ENCODE results near the gene PELI2. TPM values are rescaled to one million over a fixed set of nuclear protein-coding genes. Genes with fewer than 3 reads are reported as not detected.

Gene PELI2
- total RNA-seq, 1 donor from 2014 or later: 7.8 TPM

DNA sequence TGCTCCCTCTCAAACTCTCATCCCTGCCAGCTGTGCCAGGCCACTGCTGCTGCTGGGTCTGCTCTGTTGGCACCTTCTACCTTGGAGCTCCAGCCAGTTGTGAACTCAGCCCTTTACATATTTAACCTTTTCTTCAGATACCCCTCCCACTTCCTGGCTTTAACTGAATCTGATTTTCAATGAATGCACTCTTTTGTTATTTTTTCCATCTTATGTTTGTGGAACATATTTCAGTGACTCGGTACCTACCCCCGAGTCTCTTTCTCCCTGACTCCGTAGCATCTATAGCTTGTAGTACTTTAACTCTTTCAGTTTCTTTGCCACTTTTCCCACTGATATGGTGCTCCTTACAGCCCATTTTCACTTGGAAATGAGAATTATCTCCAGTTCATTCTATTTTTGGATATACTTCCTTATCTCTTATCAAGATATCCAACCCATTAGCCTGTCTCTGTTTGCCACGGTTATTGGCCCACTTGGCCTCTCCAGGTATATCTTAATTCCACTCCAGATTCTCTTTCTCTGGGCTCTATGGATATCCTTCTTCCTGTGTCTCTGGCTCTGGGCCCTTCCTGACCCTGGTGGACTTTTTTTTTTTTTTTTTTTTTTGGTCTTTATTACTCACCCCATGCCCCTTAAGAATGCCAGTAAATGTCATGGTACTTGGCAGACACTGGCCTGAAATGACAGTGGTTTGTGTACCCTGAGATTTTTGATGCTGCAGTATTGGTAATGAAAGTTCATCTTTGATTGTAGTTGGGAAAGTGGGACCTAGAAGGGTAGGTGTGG lies 62.7 kb downstream of the PELI2 start:
- Histone ChIP-seq H3K36me3 (ENCODE audit: control insufficient read depth in 3 of 3, insufficient read depth in 3 of 3, low read length in 3 of 3) (peaks cover 0 to 2% (median 0%) of the 10 kb centered on the region in 3 donors), H3K4me3 (ENCODE audit: low read length in 3 of 3) (no peak overlapping the region), H3K27ac (ENCODE audit: low read depth, low read length) (no peak overlapping the region), H3K9me3 (ENCODE audit: control insufficient read depth in 3 of 3, low read length in 3 of 3) (no peaks in the 10 kb centered on the region), H3K9ac (ENCODE audit: low read depth in 1 of 3, low read length in 3 of 3) (no peak overlapping the region), H3K27me3 (ENCODE audit: control insufficient read depth in 3 of 3, insufficient read depth in 3 of 3, low read length in 3 of 3) (no peaks in the 10 kb centered on the region), H3K4me1 (ENCODE audit: control insufficient read depth in 3 of 3, insufficient read depth in 3 of 3, low read length in 3 of 3) (no peaks in the 10 kb centered on the region)

DNA sequence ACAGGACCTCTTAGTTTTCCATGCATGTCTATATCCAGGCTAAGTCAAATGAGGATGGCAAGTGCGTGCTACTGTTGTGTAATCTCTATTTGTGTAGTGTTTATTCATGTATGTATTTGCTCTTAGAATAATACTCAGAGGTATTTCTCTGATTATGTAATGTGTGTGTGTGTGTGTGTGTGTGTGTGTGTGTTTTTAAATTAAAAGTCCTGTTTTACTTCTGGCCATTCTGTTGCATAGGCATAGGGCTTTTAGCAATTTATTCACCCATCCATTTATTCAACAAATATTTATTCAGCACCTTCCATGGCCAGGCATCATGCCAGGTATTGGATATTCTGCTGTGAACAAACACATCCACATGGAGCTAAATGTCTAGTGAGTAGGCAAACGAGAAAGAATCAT lies 63.5 kb downstream of the PELI2 start:
- Histone ChIP-seq H3K27me3 (ENCODE audit: control insufficient read depth in 3 of 3, insufficient read depth in 3 of 3, low read length in 3 of 3) (no peaks in the 10 kb centered on the region), H3K27ac (ENCODE audit: low read depth, low read length) (peak overlapping the region; percentile 11), H3K36me3 (ENCODE audit: control insufficient read depth in 3 of 3, insufficient read depth in 3 of 3, low read length in 3 of 3) (peaks cover 0 to 2% (median 0%) of the 10 kb centered on the region in 3 donors), H3K9ac (ENCODE audit: low read depth in 1 of 3, low read length in 3 of 3) (no peak overlapping the region), H3K9me3 (ENCODE audit: control insufficient read depth in 3 of 3, low read length in 3 of 3) (no peaks in the 10 kb centered on the region), H3K4me1 (ENCODE audit: control insufficient read depth in 3 of 3, insufficient read depth in 3 of 3, low read length in 3 of 3) (no peaks in the 10 kb centered on the region), H3K4me3 (ENCODE audit: low read length in 3 of 3) (no peak overlapping the region)

DNA sequence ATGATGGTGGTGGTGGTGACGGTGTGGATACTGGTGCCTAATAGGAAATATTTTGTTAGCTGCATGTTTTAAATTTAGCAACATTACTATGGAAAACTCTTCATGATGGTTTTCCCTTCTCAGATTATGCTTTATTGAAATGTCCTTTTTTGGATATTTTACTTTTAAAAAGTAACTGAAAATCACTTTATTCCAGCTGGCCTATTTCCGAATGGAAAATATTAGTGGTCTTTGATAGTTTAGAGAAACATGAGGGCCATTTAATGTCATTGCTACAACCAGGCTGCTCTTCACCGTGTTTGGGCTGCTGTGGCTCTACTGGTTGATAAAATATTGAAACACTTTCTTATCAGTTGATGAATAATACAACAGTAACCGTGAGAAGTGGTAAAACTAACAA lies 64.2 kb downstream of the PELI2 start:
- no peak overlapping the region for H3K4me3 ChIP-seq (ENCODE audit: low read length in 3 of 3)
- no peaks in the 10 kb centered on the region for H3K9me3 ChIP-seq (ENCODE audit: control insufficient read depth in 3 of 3, low read length in 3 of 3)
- no peak overlapping the region for H3K9ac ChIP-seq (ENCODE audit: low read depth in 1 of 3, low read length in 3 of 3)
- no peak overlapping the region for H3K27ac ChIP-seq (ENCODE audit: low read depth, low read length)
- no peaks in the 10 kb centered on the region for H3K27me3 ChIP-seq (ENCODE audit: control insufficient read depth in 3 of 3, insufficient read depth in 3 of 3, low read length in 3 of 3)
- H3K36me3 ChIP-seq (ENCODE audit: control insufficient read depth in 3 of 3, insufficient read depth in 3 of 3, low read length in 3 of 3): peaks cover 0 to 2% (median 0%) of the 10 kb centered on the region in 3 donors
- no peaks in the 10 kb centered on the region for H3K4me1 ChIP-seq (ENCODE audit: control insufficient read depth in 3 of 3, insufficient read depth in 3 of 3, low read length in 3 of 3)

DNA sequence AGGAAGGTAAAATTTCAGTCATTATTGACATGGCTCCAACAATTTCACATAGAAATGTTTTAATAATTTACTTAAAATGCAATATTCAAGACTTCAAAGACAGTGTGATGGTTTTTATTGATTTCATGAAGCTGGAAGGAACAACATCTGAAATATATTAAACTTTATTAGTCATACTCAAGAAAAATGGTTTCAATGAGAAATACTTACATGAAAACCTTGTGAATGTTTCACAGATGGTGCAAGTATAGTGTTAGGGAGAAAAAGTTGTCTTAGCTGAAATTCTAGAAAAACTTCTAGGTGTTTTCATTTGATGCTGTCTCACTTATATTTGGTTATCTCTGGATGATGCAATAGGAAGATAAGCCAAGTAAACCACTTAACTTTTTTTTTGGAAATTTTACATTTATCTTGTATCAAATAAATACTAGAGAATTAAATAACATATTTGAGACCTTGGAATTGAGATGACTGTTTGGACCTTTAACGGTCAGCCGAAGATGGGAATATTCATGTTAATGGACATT lies 65.5 kb downstream of the PELI2 start:
- Histone ChIP-seq H3K9me3 (ENCODE audit: control insufficient read depth in 3 of 3, low read length in 3 of 3) (no peaks in the 10 kb centered on the region), H3K36me3 (ENCODE audit: control insufficient read depth in 3 of 3, insufficient read depth in 3 of 3, low read length in 3 of 3) (no peaks in the 10 kb centered on the region), H3K9ac (ENCODE audit: low read depth in 1 of 3, low read length in 3 of 3) (no peak overlapping the region), H3K4me3 (ENCODE audit: low read length in 3 of 3) (no peak overlapping the region), H3K27me3 (ENCODE audit: control insufficient read depth in 3 of 3, insufficient read depth in 3 of 3, low read length in 3 of 3) (no peaks in the 10 kb centered on the region), H3K4me1 (ENCODE audit: control insufficient read depth in 3 of 3, insufficient read depth in 3 of 3, low read length in 3 of 3) (no peaks in the 10 kb centered on the region), H3K27ac (ENCODE audit: low read depth, low read length) (no peak overlapping the region)

DNA sequence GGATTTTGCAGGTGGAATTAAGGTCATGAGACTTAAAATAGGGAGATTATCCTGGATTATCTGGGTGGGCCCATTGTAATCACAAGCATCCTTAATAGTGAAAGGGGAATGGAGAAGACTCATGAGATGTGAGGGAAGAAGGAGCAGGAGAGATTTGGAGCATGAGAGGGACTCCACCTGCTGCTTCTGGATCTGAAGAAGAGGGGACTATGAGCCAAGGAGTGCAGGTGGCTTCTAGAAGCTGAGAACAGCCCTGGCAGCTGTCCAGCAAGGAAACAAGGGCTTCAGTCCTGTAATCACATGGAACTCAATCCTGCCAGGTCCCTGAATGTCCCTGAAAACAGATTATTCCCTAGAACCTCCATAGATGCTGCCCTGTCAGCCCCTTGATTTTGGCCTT lies 67.8 kb downstream of the PELI2 start:
- Histone ChIP-seq H3K4me3 (ENCODE audit: low read length in 3 of 3) (no peak overlapping the region), H3K27ac (ENCODE audit: low read depth, low read length) (no peak overlapping the region), H3K4me1 (ENCODE audit: control insufficient read depth in 3 of 3, insufficient read depth in 3 of 3, low read length in 3 of 3) (no peaks in the 10 kb centered on the region), H3K36me3 (ENCODE audit: control insufficient read depth in 3 of 3, insufficient read depth in 3 of 3, low read length in 3 of 3) (no peaks in the 10 kb centered on the region), H3K27me3 (ENCODE audit: control insufficient read depth in 3 of 3, insufficient read depth in 3 of 3, low read length in 3 of 3) (no peaks in the 10 kb centered on the region), H3K9me3 (ENCODE audit: control insufficient read depth in 3 of 3, low read length in 3 of 3) (no peaks in the 10 kb centered on the region), H3K9ac (ENCODE audit: low read depth in 1 of 3, low read length in 3 of 3) (no peak overlapping the region)

DNA sequence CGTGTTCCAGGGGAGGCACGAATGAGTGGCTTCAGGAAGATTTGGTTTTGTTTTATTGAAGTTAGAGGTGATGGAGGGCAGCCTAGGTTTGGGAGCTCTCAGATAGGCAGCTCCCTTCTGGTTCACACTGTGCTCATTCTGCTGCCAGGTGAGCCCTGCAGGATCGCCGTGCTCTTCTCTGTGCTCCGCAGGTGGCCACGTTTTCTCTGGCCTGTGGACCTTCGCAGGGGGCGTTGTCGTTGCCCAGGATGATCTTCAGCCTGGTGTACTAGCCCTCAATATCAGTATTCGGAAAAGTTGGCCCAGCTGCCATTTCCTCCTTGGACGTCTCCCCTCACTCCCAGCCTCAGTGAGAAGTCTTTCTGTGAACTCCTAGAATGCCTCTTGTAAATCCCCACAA lies 69.5 kb downstream of the PELI2 start:
- Histone ChIP-seq H3K4me3 (ENCODE audit: low read length in 3 of 3) (no peak overlapping the region), H3K36me3 (ENCODE audit: control insufficient read depth in 3 of 3, insufficient read depth in 3 of 3, low read length in 3 of 3) (no peaks in the 10 kb centered on the region), H3K27me3 (ENCODE audit: control insufficient read depth in 3 of 3, insufficient read depth in 3 of 3, low read length in 3 of 3) (no peaks in the 10 kb centered on the region), H3K9me3 (ENCODE audit: control insufficient read depth in 3 of 3, low read length in 3 of 3) (no peaks in the 10 kb centered on the region), H3K9ac (ENCODE audit: low read depth in 1 of 3, low read length in 3 of 3) (no peak overlapping the region), H3K4me1 (ENCODE audit: control insufficient read depth in 3 of 3, insufficient read depth in 3 of 3, low read length in 3 of 3) (no peaks in the 10 kb centered on the region), H3K27ac (ENCODE audit: low read depth, low read length) (no peak overlapping the region)

DNA sequence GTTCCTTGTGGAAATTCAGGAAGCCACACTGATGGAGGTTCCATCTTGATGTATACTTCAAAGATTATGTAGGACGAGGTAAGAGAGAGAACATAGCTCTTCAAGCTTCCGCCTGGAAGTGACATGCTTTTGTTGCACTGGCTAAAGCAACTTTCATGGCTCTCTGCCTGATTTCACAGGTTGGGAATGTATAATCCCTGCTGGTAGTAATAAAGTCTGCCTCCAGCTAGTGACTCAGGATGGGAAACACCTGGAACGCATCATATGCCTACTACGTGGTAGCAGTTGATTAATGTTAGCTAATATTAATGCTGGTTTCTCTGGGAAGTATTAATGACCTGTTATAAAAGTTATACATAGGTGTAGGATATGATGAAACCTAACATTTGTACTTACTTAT lies 71.1 kb downstream of the PELI2 start:
- Histone ChIP-seq H3K4me3 (ENCODE audit: low read length in 3 of 3) (no peak overlapping the region), H3K4me1 (ENCODE audit: control insufficient read depth in 3 of 3, insufficient read depth in 3 of 3, low read length in 3 of 3) (no peaks in the 10 kb centered on the region), H3K36me3 (ENCODE audit: control insufficient read depth in 3 of 3, insufficient read depth in 3 of 3, low read length in 3 of 3) (no peaks in the 10 kb centered on the region), H3K27me3 (ENCODE audit: control insufficient read depth in 3 of 3, insufficient read depth in 3 of 3, low read length in 3 of 3) (no peaks in the 10 kb centered on the region), H3K9me3 (ENCODE audit: control insufficient read depth in 3 of 3, low read length in 3 of 3) (no peaks in the 10 kb centered on the region), H3K9ac (ENCODE audit: low read depth in 1 of 3, low read length in 3 of 3) (no peak overlapping the region), H3K27ac (ENCODE audit: low read depth, low read length) (no peak overlapping the region)

DNA sequence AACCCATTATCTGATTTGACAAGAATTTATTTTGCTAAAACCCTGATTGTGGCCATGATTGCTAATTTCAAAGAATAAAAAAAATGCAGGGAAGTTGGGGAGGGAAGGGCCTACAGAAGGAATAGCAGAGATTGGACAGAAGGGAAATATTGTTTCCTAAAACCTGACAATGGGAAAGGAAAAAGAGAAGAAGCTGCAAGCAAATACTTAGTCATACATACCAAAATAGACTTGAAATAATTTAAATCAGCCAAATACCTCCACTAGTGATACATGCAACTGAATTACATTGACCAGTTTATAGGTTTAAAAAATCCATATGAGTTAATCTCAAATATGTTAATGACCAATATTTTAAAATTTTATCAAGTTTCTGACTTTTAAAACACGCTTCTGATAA lies 75.1 kb downstream of the PELI2 start:
- H3K9ac ChIP-seq (ENCODE audit: low read depth in 1 of 3, low read length in 3 of 3): no peak overlapping the region
- no peaks in the 10 kb centered on the region for H3K9me3 ChIP-seq (ENCODE audit: control insufficient read depth in 3 of 3, low read length in 3 of 3)
- H3K27me3 ChIP-seq (ENCODE audit: control insufficient read depth in 3 of 3, insufficient read depth in 3 of 3, low read length in 3 of 3): no peaks in the 10 kb centered on the region
- H3K36me3 ChIP-seq (ENCODE audit: control insufficient read depth in 3 of 3, insufficient read depth in 3 of 3, low read length in 3 of 3): no peaks in the 10 kb centered on the region
- H3K4me1 ChIP-seq (ENCODE audit: control insufficient read depth in 3 of 3, insufficient read depth in 3 of 3, low read length in 3 of 3): peaks cover 8 to 9% (median 9%) of the 10 kb centered on the region in 3 donors
- H3K27ac ChIP-seq (ENCODE audit: low read depth, low read length): no peak overlapping the region
- H3K4me3 ChIP-seq (ENCODE audit: low read length in 3 of 3): no peak overlapping the region

DNA sequence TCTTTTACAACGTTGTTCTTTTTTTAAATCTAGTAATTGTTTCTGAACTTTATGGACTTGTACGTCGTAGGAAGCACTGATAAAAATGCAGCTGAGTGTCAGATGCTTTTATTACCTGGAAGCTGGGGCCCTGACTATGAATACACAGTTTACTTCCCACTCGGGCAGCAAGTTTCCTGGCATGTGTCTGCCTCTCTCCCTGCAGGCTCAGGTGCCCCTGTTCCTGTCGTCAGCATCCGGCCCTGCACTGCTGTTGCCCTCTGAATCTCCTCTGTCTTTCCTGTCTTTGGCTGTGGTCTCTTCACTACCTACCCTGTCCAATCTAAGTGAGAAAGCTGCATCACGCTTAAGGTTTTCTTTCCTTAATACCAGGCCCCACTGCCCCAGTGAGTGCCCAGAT lies 75.8 kb downstream of the PELI2 start:
- Histone ChIP-seq H3K27me3 (ENCODE audit: control insufficient read depth in 3 of 3, insufficient read depth in 3 of 3, low read length in 3 of 3) (no peaks in the 10 kb centered on the region), H3K9ac (ENCODE audit: low read depth in 1 of 3, low read length in 3 of 3) (no peak overlapping the region), H3K27ac (ENCODE audit: low read depth, low read length) (no peak overlapping the region), H3K36me3 (ENCODE audit: control insufficient read depth in 3 of 3, insufficient read depth in 3 of 3, low read length in 3 of 3) (no peaks in the 10 kb centered on the region), H3K4me3 (ENCODE audit: low read length in 3 of 3) (no peak overlapping the region), H3K9me3 (ENCODE audit: control insufficient read depth in 3 of 3, low read length in 3 of 3) (no peaks in the 10 kb centered on the region), H3K4me1 (ENCODE audit: control insufficient read depth in 3 of 3, insufficient read depth in 3 of 3, low read length in 3 of 3) (peaks cover 8 to 10% (median 9%) of the 10 kb centered on the region in 3 donors)

DNA sequence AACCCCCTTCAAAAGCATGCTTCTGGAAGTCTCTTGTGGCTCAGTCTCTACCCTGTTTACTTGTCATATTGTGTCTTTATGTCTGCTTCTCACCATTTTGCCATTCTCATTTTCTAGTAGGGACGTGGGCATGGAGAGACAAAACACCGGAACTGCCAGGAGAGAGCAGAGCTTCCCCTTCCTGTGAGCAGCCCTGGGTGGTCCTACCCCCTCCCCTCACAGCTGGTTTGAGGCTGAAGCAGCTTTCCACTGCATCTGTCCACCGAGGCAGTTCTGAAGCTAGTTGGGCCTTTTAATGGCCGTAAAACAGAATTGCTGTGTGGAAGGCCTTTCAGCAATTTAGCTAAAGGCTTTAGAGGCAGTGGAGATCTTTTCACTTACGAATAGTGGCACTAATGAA lies 77.0 kb downstream of the PELI2 start:
- no peaks in the 10 kb centered on the region for H3K9me3 ChIP-seq (ENCODE audit: control insufficient read depth in 3 of 3, low read length in 3 of 3)
- peaks cover 8 to 14% (median 9%) of the 10 kb centered on the region in 3 donors for H3K4me1 ChIP-seq (ENCODE audit: control insufficient read depth in 3 of 3, insufficient read depth in 3 of 3, low read length in 3 of 3)
- H3K9ac ChIP-seq (ENCODE audit: low read depth in 1 of 3, low read length in 3 of 3): peak overlapping the region in 1 of 3 donors; percentile 1
- no peaks in the 10 kb centered on the region for H3K36me3 ChIP-seq (ENCODE audit: control insufficient read depth in 3 of 3, insufficient read depth in 3 of 3, low read length in 3 of 3)
- H3K4me3 ChIP-seq (ENCODE audit: low read length in 3 of 3): no peak overlapping the region
- no peaks in the 10 kb centered on the region for H3K27me3 ChIP-seq (ENCODE audit: control insufficient read depth in 3 of 3, insufficient read depth in 3 of 3, low read length in 3 of 3)
- peak overlapping the region; percentile 38 for H3K27ac ChIP-seq (ENCODE audit: low read depth, low read length)

Data from skeletal muscle tissue (tissue), 4 donors.